Progenitor cell of endocrine pancreas (in vitro differentiated cells): ENCODE results near the gene MOB3B. TPM values are rescaled to one million over a fixed set of nuclear protein-coding genes. Genes with fewer than 3 reads are reported as not detected.

ENCODE experiments used
- DNase-seq: peaks from one replicate; pipeline ENCODE4 v3.0.0; 2021; ENCODE audit warnings: low spot score; ENCODE audit not compliant: unreplicated experiment
- H3K27ac Mint-ChIP-seq: 2 replicates; pipeline ENCODE4 v1.8.0; 2021; ENCODE audit warnings: mild to moderate bottlenecking, moderate library complexity, mixed read lengths
- H3K27me3 Mint-ChIP-seq: 2 replicates; pipeline ENCODE4 v1.8.0; 2021; ENCODE audit warnings: mixed read lengths
- H3K36me3 Mint-ChIP-seq: 2 replicates; pipeline ENCODE4 v1.8.0; 2022; ENCODE audit warnings: mixed read lengths; ENCODE audit not compliant: insufficient read depth
- H3K4me1 Mint-ChIP-seq: 2 replicates; pipeline ENCODE4 v1.8.0; 2021; ENCODE audit warnings: low read depth, mixed read lengths
- H3K4me3 Mint-ChIP-seq: 2 replicates; pipeline ENCODE4 v1.8.0; 2021; ENCODE audit warnings: low read depth, mild to moderate bottlenecking, moderate library complexity, mixed read lengths
- H3K9me3 Mint-ChIP-seq: 2 replicates; pipeline ENCODE4 v1.8.0; 2021; ENCODE audit warnings: low read depth, mixed read lengths
- total RNA-seq: library from RNA; stranded (reverse); gene quantifications from 2 replicates; pipeline ENCODE4 v1.2.1, GENCODE V29; 2021
- TF ChIP-seq, protein P1 (sequence below): fragments of 200-600 bp; sonication (generic); IDR thresholded peaks from one replicate; pipeline ENCODE4 v1.5.0; 2021; ENCODE audit warnings: antibody characterized with exemption, mild to moderate bottlenecking; ENCODE audit not compliant: unreplicated experiment

MOB3B gene
- total RNA-seq, 1 donor from 2014 or later, result 15.4 TPM

DNA sequence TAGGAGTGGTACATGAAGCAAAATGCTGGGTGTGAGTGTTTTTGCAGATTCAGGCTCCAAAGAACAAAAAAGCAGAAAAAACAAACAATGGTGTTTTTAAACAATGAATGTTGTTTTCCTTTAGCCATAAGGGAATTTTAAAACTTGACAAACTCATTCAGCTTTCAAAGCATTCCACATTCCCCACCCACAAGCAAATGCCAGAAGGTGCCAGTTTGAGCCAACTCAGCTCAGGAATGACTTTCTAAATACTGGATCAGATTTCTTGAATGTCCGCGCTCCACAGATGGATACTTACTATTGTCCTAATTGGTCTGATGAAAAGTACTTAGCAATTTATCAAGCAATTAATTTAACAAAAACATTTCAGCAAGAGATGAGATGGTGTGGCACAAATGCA lies 12.9 kb upstream of the MOB3B start:
- Mint-ChIP-seq H3K27ac (no peak overlapping the region), H3K36me3 (peaks cover 8% of the 10 kb centered on the region), H3K4me3 (no peak overlapping the region), H3K27me3 (no peaks in the 10 kb centered on the region), H3K4me1 (no peaks in the 10 kb centered on the region), H3K9me3 (no peaks in the 10 kb centered on the region)
- TF ChIP-seq, protein P1, sequence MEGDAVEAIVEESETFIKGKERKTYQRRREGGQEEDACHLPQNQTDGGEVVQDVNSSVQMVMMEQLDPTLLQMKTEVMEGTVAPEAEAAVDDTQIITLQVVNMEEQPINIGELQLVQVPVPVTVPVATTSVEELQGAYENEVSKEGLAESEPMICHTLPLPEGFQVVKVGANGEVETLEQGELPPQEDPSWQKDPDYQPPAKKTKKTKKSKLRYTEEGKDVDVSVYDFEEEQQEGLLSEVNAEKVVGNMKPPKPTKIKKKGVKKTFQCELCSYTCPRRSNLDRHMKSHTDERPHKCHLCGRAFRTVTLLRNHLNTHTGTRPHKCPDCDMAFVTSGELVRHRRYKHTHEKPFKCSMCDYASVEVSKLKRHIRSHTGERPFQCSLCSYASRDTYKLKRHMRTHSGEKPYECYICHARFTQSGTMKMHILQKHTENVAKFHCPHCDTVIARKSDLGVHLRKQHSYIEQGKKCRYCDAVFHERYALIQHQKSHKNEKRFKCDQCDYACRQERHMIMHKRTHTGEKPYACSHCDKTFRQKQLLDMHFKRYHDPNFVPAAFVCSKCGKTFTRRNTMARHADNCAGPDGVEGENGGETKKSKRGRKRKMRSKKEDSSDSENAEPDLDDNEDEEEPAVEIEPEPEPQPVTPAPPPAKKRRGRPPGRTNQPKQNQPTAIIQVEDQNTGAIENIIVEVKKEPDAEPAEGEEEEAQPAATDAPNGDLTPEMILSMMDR, result no peak
- DNase-seq, result no peak

DNA sequence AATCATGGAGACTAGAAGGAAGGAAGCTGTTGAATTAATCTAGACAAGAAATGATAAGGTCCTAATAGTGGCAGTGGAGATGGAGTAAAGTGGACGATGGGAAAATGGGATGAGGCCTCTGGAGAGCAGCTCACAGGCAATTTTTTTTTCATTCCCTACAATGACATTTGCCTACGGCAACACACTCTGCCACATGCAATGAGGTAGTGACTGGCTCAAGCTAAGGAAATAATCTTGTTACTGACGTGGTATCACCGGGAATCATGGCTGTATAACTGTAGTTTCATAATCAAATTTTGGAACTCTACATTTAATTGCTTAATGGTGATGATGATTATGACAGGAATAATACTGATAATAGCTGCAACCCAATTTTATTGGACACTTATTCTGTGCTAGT lies 12.1 kb upstream of the MOB3B start:
- no peaks in the 10 kb centered on the region for H3K27me3 Mint-ChIP-seq
- DNase-seq, result no peak
- TF ChIP-seq, protein P1, result no peak
- H3K36me3 Mint-ChIP-seq, result peaks cover 8% of the 10 kb centered on the region
- no peak overlapping the region for H3K27ac Mint-ChIP-seq
- H3K4me3 Mint-ChIP-seq, result no peak overlapping the region
- no peaks in the 10 kb centered on the region for H3K4me1 Mint-ChIP-seq
- no peaks in the 10 kb centered on the region for H3K9me3 Mint-ChIP-seq

DNA sequence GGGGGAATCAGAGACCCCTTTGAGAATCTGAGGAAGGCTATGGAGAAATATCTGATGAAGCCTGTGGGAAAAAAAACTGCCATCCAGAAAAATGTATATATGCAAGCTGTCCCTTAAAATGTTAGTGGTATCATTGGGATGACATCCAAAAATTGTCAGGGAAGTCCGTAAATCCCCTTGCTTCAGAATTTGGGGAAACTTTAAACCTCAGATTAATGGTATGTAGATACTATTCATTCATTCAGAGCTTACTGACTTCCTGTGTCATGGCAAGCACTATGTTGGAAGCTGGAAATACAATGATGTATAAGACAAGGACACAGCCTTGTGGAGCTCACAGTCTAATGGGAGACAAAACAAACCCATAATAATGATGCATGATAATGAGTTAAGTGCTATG lies 10.9 kb upstream of the MOB3B start:
- Mint-ChIP-seq H3K36me3 (peaks cover 8% of the 10 kb centered on the region), H3K4me1 (no peaks in the 10 kb centered on the region), H3K27me3 (no peaks in the 10 kb centered on the region), H3K4me3 (no peak overlapping the region), H3K9me3 (no peaks in the 10 kb centered on the region), H3K27ac (no peak overlapping the region)
- no peak for DNase-seq
- TF ChIP-seq, protein P1, result no peak

DNA sequence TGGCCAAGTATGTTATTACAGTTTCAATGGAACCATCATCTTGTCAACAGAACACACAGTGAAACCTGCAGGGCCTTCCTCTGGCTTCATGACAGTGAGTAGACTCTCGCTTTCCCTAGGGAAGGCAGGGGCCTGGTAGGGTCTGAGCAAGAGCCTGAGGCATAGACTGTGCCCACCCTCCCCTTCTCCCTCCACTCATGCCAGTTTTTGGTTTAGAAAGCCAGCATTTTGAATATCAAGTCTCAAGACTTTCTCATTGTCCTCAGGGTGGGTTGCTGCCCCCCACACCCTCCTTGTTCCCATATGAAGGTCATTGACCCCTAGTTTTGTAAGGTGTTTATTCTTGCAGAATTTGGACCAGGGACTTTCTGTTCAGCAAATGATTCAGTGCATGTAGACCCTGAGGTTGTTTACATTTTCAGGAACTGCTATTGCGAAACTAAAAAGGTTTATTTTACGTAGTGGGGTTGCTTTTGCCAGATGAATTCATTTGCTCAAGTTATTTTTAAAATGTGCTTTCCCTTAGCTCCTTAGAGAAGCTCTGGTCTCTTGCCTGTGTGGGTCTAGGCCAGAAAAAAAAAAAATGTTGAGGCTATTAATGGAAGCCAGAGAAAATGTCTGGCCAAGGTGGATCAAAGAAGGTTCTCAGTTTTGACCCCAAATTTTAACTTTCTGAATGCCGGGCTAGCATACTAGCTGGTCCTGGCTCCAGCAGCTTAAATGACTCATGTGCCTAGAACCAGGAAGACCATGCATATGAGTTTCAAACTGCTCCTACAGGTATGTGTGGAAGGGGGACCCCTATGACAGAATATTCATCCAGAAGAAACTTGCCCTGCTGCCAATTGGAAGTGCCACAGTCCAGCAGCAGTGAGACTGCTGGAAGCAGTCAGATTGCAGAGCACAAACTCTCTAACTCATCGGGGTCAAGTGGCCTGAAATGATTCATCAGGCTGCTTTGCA lies 10.1 kb upstream of the MOB3B start:
- H3K9me3 Mint-ChIP-seq, result no peaks in the 10 kb centered on the region
- H3K27me3 Mint-ChIP-seq, result no peaks in the 10 kb centered on the region
- TF ChIP-seq, protein P1, result no peak
- peaks cover 8% of the 10 kb centered on the region for H3K36me3 Mint-ChIP-seq
- no peak overlapping the region for H3K4me3 Mint-ChIP-seq
- DNase-seq, result no peak
- no peak overlapping the region for H3K27ac Mint-ChIP-seq
- no peaks in the 10 kb centered on the region for H3K4me1 Mint-ChIP-seq

DNA sequence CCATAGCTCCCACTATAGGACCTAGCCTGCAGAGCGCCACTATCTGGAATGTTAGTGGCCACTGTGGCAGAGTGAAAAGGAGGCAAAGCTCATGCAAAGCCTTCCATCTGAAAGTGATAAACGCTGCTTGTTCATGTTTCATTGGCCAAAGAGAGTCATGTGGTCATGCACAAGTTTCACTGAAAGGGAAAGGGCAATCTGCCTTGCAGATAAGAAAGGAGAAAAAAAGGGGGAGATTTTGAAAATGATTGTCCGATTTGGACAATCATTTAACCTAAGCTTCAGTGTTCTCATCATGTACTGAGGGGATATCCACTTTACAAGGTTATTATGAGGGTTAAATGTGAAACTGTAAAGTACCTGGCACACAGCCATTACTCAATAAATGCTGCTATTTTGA lies 9.0 kb upstream of the MOB3B start:
- H3K27ac Mint-ChIP-seq, result no peak overlapping the region
- no peaks in the 10 kb centered on the region for H3K27me3 Mint-ChIP-seq
- TF ChIP-seq, protein P1, result no peak
- H3K36me3 Mint-ChIP-seq, result peaks cover 4% of the 10 kb centered on the region
- H3K4me3 Mint-ChIP-seq, result no peak overlapping the region
- peaks cover 2% of the 10 kb centered on the region for H3K4me1 Mint-ChIP-seq
- DNase-seq, result no peak
- H3K9me3 Mint-ChIP-seq, result no peaks in the 10 kb centered on the region
